Caco-2 (cell line): ENCODE measurements around the gene PKMYT1. TPM values are rescaled to one million over a fixed set of nuclear protein-coding genes. Genes with fewer than 3 reads are reported as not detected.

Experiments
- BruUV-seq: library from RNA; stranded (reverse); fragments of 400-500 nt; replicated peaks from 2 replicates; lab custom pipeline; 2021; lab: Mats Ljungman, UMichigan
- CTCF ChIA-PET: fragments of 300-600 bp; sonication (Branson Sonifier 250); formaldehyde crosslinking; loops from one replicate; lab custom pipeline; 2022; ENCODE audit warnings: antibody characterized with exemption; lab: Charles Lee
- POLR2A ChIA-PET: fragments of 300-600 bp; sonication (Branson Sonifier 250); formaldehyde crosslinking; loops from one replicate; lab custom pipeline; 2022; ENCODE audit warnings: antibody characterized with exemption; lab: Charles Lee
- DNase-seq, 2 experiments: peaks; one replicate each; pipeline versions ENCODE4 v3.0.0 to v3.0.0-alpha.2; 2020 to 2022
- H3K27me3 ChIP-seq: replicated peaks from 2 replicates; pipeline ENCODE4 v1.6.0; 2011; ENCODE audit warnings: low read length; ENCODE audit not compliant: control insufficient read depth, insufficient read depth
- H3K36me3 ChIP-seq: 2 replicates; pipeline ENCODE4 v1.5.1; 2011; ENCODE audit warnings: low read length; ENCODE audit not compliant: control insufficient read depth, insufficient read depth
- H3K4me1 ChIP-seq: fragments of 250-450 bp; sonication (Bioruptor Pico); 2 replicates; pipeline ENCODE4 v1.5.1; 2020; ENCODE audit warnings: mild to moderate bottlenecking
- H3K4me3 ChIP-seq: 2 replicates; pipeline ENCODE4 v1.5.1; 2011; ENCODE audit warnings: low read depth, mild to moderate bottlenecking, control low read depth, low read length
- H3K9me3 ChIP-seq: fragments of 250-450 bp; sonication (Bioruptor Pico); 2 replicates; pipeline ENCODE4 v1.5.1; 2020; ENCODE audit warnings: mild to moderate bottlenecking, moderate library complexity
- H3K27ac Mint-ChIP-seq: one replicate; pipeline ENCODE4 v1.8.0; 2022; ENCODE audit warnings: mixed read lengths; ENCODE audit not compliant: unreplicated experiment
- H3K27me3 Mint-ChIP-seq: one replicate; pipeline ENCODE4 v1.8.0; 2022; ENCODE audit warnings: mixed read lengths; ENCODE audit not compliant: insufficient read depth, unreplicated experiment
- H3K36me3 Mint-ChIP-seq: one replicate; pipeline ENCODE4 v1.8.0; 2022; ENCODE audit warnings: mild to moderate bottlenecking, mixed read lengths; ENCODE audit not compliant: insufficient read depth, unreplicated experiment
- H3K4me1 Mint-ChIP-seq: one replicate; pipeline ENCODE4 v1.8.0; 2022; ENCODE audit warnings: low read depth, mixed read lengths; ENCODE audit not compliant: unreplicated experiment
- H3K4me3 Mint-ChIP-seq: one replicate; pipeline ENCODE4 v1.8.0; 2022; ENCODE audit warnings: mild to moderate bottlenecking, moderate library complexity, mixed read lengths; ENCODE audit not compliant: unreplicated experiment
- H3K9me3 Mint-ChIP-seq: one replicate; pipeline ENCODE4 v1.8.0; 2022; ENCODE audit warnings: mixed read lengths; ENCODE audit not compliant: unreplicated experiment
- intact Hi-C: fragments of 100-400 bp; cut with micrococcal nuclease; formaldehyde crosslinking; loops from one replicate; pipeline ENCODE4 v1.10.0; 2022; ENCODE audit not compliant: unreplicated experiment
- total RNA-seq: library from RNA; stranded (reverse); gene quantifications from 2 replicates; pipeline ENCODE4 v1.2.3, GENCODE V29; 2022
- TF ChIP-seq, protein P1 (sequence below), 2 experiments: fragments of 200-600 bp in 1 of 2; IDR thresholded peaks; 1 replicate in 1 of 2; 2 replicates in 1 of 2; pipeline versions ENCODE4 v1.5.1 to v1.8.0; 2011 to 2022; ENCODE audit warnings: antibody characterized with exemption in 1 of 2, control low read depth in 1 of 2, inconsistent platforms in 1 of 2, low read depth in 1 of 2, low read length in 1 of 2, mild to moderate bottlenecking in 1 of 2, moderate library complexity in 1 of 2; ENCODE audit not compliant: insufficient read depth in 1 of 2, severe bottlenecking in 1 of 2, unreplicated experiment in 1 of 2

The PKMYT1 gene
- total RNA-seq, 1 experiment from 2014 or later, result 73.7 TPM

GRCh38 chr16:2970563-2970962 is 9.7 kb downstream of the PKMYT1 start:
- Mint-ChIP-seq H3K4me1 (no peaks in the 10 kb centered on the region), H3K27me3 (no peaks in the 10 kb centered on the region), H3K27ac (no peak overlapping the region), H3K36me3 (peaks cover 41% of the 10 kb centered on the region), H3K9me3 (no peaks in the 10 kb centered on the region), H3K4me3 (peak overlapping the region; percentile 64)
- peak overlapping the region; percentile 82 for H3K4me3 ChIP-seq
- no peaks in the 10 kb centered on the region for H3K9me3 ChIP-seq
- no TSS peak for BruUV-seq
- TF ChIP-seq, protein P1, sequence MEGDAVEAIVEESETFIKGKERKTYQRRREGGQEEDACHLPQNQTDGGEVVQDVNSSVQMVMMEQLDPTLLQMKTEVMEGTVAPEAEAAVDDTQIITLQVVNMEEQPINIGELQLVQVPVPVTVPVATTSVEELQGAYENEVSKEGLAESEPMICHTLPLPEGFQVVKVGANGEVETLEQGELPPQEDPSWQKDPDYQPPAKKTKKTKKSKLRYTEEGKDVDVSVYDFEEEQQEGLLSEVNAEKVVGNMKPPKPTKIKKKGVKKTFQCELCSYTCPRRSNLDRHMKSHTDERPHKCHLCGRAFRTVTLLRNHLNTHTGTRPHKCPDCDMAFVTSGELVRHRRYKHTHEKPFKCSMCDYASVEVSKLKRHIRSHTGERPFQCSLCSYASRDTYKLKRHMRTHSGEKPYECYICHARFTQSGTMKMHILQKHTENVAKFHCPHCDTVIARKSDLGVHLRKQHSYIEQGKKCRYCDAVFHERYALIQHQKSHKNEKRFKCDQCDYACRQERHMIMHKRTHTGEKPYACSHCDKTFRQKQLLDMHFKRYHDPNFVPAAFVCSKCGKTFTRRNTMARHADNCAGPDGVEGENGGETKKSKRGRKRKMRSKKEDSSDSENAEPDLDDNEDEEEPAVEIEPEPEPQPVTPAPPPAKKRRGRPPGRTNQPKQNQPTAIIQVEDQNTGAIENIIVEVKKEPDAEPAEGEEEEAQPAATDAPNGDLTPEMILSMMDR (IDR thresholded peaks at IDR 0.05; ENCODE audit: insufficient read depth in 1 of 2, low read depth in 1 of 2, low read length in 1 of 2, severe bottlenecking in 1 of 2, unreplicated experiment in 1 of 2), result no peak
- H3K27me3 ChIP-seq, result no peaks in the 10 kb centered on the region
- no peaks in the 10 kb centered on the region for H3K36me3 ChIP-seq
- peak in 1 of 2 experiments; percentile 32 for DNase-seq
- ChIA-PET CTCF (interaction anchor here (0.6 to 1.5 kb wide), 7 partner anchors 9 to 165 kb away, joined by 3 to 10 read pairs (median 4); partner anchors contain the start of gene PKMYT1), POLR2A (no interaction called here)
- intact Hi-C loops, result no loop called here
- peaks cover 11% of the 10 kb centered on the region for H3K4me1 ChIP-seq

- peaks cover 41% of the 10 kb centered on the region for H3K36me3 Mint-ChIP-seq
- no peaks in the 10 kb centered on the region for H3K9me3 Mint-ChIP-seq
- H3K36me3 ChIP-seq, result no peaks in the 10 kb centered on the region
- H3K4me1 ChIP-seq, result peaks cover 11% of the 10 kb centered on the region
- peak; percentile 72 to 83 for DNase-seq
- H3K4me3 Mint-ChIP-seq, result peak overlapping the region; percentile 75
- no peaks in the 10 kb centered on the region for H3K27me3 ChIP-seq
- TF ChIP-seq, protein P1 (IDR thresholded peaks at IDR 0.05; ENCODE audit: insufficient read depth in 1 of 2, low read depth in 1 of 2, low read length in 1 of 2, severe bottlenecking in 1 of 2, unreplicated experiment in 1 of 2), result peak; percentile 46 to 70
- intact Hi-C loops, result no loop called here
- ChIA-PET POLR2A (interaction anchor here (0.6 kb wide), 2 partner anchors 139 to 1405 kb away, joined by 3 to 4 read pairs; no protein-coding TSS in a partner anchor), CTCF (interaction anchor here (0.6 to 1.5 kb wide), 9 partner anchors 10 to 947 kb away, joined by 3 to 10 read pairs (median 3); partner anchors contain the start of genes HCFC1R1 and PKMYT1)
- H3K4me1 Mint-ChIP-seq, result no peaks in the 10 kb centered on the region
- no peak overlapping the region for H3K27ac Mint-ChIP-seq
- H3K27me3 Mint-ChIP-seq, result no peaks in the 10 kb centered on the region
- no peaks in the 10 kb centered on the region for H3K9me3 ChIP-seq
- BruUV-seq, result TSS peak; percentile 24
- peak overlapping the region; percentile 82 for H3K4me3 ChIP-seq
These were observed 10.4 kb downstream of the PKMYT1 start for GRCh38 chr16:2969545-2970521.
